ENCODE results near the gene FUT7. TPM values are rescaled to one million over a fixed set of nuclear protein-coding genes. Genes with fewer than 3 reads are reported as not detected.

FUT7 gene
- total RNA-seq, 4 donors from 2014 or later, result 0.32 to 0.83 TPM; not detected in 2

DNA sequence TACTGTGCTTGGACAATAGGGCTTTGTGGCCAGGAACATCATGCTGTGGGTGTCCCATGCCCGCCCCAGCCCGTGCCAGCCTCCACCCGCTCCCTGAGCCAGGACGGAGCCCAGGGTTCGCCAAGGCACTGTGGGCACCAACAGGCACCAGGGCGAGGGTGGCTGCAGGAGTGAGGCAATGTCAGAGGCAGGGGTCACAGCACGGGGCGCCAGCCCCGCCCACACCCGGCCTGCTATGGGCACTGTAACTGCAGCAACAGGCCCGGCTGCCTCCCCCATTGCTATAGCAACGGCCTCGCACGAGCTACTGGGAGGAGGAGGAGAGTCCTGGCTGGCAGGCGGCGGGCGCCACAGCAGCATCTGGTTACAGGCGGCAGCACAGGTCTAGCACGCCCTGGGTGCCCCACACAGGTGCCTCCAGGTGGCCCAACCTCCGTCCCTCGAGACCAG lies 6.3 kb downstream of the FUT7 start:
- WGBS, result 67% methylated on average over 15 of the region's 21 CpGs
- no peaks in the 10 kb centered on the region for H3K9me3 ChIP-seq
- no peak overlapping the region for H3K4me3 ChIP-seq
- no peaks in the 10 kb centered on the region for H3K27me3 ChIP-seq
- H3K36me3 ChIP-seq, result peaks cover 0 to 21% (median 9%) of the 10 kb centered on the region in 4 donors
- peak overlapping the region in 1 of 4 donors; percentile 41 for H3K27ac ChIP-seq (replicated peaks in 1 of 4)
- peaks cover 24 to 46% (median 40%) of the 10 kb centered on the region in 4 donors for H3K4me1 ChIP-seq
- DNase-seq (ENCODE audit: extremely low spot score), result no peak
- intact Hi-C loops (cut with DNase I), result no loop called here
- TF ChIP-seq, protein P1, sequence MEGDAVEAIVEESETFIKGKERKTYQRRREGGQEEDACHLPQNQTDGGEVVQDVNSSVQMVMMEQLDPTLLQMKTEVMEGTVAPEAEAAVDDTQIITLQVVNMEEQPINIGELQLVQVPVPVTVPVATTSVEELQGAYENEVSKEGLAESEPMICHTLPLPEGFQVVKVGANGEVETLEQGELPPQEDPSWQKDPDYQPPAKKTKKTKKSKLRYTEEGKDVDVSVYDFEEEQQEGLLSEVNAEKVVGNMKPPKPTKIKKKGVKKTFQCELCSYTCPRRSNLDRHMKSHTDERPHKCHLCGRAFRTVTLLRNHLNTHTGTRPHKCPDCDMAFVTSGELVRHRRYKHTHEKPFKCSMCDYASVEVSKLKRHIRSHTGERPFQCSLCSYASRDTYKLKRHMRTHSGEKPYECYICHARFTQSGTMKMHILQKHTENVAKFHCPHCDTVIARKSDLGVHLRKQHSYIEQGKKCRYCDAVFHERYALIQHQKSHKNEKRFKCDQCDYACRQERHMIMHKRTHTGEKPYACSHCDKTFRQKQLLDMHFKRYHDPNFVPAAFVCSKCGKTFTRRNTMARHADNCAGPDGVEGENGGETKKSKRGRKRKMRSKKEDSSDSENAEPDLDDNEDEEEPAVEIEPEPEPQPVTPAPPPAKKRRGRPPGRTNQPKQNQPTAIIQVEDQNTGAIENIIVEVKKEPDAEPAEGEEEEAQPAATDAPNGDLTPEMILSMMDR (IDR thresholded peaks at IDR 0.05), result no peak
- no peak for TF ChIP-seq POLR2AphosphoS5 (IDR thresholded peaks at IDR 0.05)
- TF ChIP-seq EP300 (IDR thresholded peaks at IDR 0.05), result no peak
- TF ChIP-seq POLR2A (IDR thresholded peaks at IDR 0.05; ENCODE audit: low read depth), result no peak

DNA sequence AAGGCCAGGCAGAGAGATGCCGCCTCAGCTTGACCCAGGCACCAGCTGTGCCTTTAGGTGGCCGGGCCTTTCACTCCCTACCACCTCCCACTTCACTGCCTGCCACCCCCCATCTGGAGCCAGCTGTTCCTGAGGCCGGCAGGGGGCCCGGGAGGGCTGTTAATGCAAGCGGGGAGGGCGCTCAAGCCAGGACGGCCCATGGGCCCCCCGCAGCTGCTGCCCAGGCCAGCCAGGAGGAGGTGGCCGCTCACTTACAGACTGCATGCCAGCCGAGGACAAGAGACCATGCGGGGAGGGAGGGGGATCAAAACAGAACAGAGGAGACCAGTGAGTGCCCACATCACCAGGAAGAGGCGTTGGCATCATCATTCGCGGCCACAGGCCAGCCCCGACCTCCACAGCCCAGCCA lies 8.3 kb downstream of the FUT7 start:
- Histone ChIP-seq H3K27ac (replicated peaks in 1 of 4) (no peak overlapping the region), H3K36me3 (peaks cover 0 to 37% (median 25%) of the 10 kb centered on the region in 4 donors), H3K4me1 (peaks cover 17 to 34% (median 26%) of the 10 kb centered on the region in 4 donors), H3K9me3 (no peaks in the 10 kb centered on the region), H3K4me3 (no peak overlapping the region), H3K27me3 (no peaks in the 10 kb centered on the region)
- 79% methylated on average over 4 of the region's 15 CpGs for WGBS
- TF ChIP-seq EP300 (IDR thresholded peaks at IDR 0.05), result no peak
- no peak for TF ChIP-seq POLR2A (IDR thresholded peaks at IDR 0.05; ENCODE audit: low read depth)
- TF ChIP-seq, protein P1 (IDR thresholded peaks at IDR 0.05), result no peak
- no peak for TF ChIP-seq POLR2AphosphoS5 (IDR thresholded peaks at IDR 0.05)
- intact Hi-C loops (cut with DNase I), result no loop called here
- DNase-seq (ENCODE audit: extremely low spot score), result no peak

DNA sequence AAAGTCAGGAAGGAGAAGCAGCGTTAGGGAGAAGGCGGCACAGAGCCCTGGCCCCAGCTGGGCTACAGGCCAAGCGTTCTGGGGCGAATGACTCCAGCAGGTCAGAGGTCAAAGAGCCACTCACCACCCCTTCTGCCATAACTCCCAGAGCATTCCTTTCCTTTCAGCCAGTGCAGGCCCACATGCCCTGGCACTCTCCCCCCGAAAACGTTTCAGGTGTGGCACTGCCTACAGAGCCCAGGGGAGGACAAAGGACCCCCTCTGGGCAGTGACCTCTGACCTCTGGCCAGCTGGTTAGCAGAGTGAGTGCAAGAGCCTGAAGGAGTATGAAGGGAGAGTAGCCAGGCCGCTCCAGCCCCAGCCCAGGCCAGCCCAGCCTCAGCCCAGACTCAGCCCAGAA lies 8.7 kb downstream of the FUT7 start:
- TF ChIP-seq POLR2AphosphoS5 (IDR thresholded peaks at IDR 0.05) (no peak), EP300 (IDR thresholded peaks at IDR 0.05) (no peak), POLR2A (IDR thresholded peaks at IDR 0.05; ENCODE audit: low read depth) (no peak)
- TF ChIP-seq, protein P1 (IDR thresholded peaks at IDR 0.05), result no peak
- DNase-seq (ENCODE audit: extremely low spot score), result no peak
- WGBS, result 88% methylated on average over 6 of the region's 7 CpGs
- H3K27me3 ChIP-seq, result no peaks in the 10 kb centered on the region
- no peak overlapping the region for H3K27ac ChIP-seq (replicated peaks in 1 of 4)
- intact Hi-C loops (cut with DNase I), result no loop called here
- H3K36me3 ChIP-seq, result peaks cover 0 to 37% (median 27%) of the 10 kb centered on the region in 4 donors
- no peak overlapping the region for H3K4me3 ChIP-seq
- H3K9me3 ChIP-seq, result no peaks in the 10 kb centered on the region
- peaks cover 14 to 30% (median 23%) of the 10 kb centered on the region in 4 donors for H3K4me1 ChIP-seq

DNA sequence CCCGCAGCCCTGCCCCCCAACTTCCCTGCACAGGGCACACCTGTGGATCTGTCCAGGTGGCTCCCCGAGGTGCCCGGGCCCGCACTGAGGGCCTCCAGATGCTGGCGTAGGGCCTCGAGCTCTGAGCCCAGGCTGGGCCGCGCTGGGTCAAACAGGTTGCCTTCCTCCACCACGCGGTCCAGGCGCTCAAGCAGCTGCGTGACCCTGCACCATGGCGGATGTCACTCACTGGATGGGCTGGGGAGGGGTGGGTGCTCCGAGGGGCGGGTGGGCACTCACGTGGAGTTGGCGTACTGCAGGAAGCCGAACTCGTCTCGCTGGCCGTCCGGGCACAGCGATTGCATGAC lies 9.3 kb downstream of the FUT7 start:
- Histone ChIP-seq H3K36me3 (peaks cover 0 to 41% (median 32%) of the 10 kb centered on the region in 4 donors), H3K27me3 (no peaks in the 10 kb centered on the region), H3K27ac (replicated peaks in 1 of 4) (no peak overlapping the region), H3K9me3 (no peaks in the 10 kb centered on the region), H3K4me1 (peaks cover 14 to 30% (median 22%) of the 10 kb centered on the region in 4 donors), H3K4me3 (no peak overlapping the region)
- intact Hi-C loops (cut with DNase I), result no loop called here
- WGBS, result 92% methylated on average over 8 of the region's 23 CpGs
- TF ChIP-seq POLR2A (IDR thresholded peaks at IDR 0.05; ENCODE audit: low read depth), result no peak
- DNase-seq (ENCODE audit: extremely low spot score), result no peak

DNA sequence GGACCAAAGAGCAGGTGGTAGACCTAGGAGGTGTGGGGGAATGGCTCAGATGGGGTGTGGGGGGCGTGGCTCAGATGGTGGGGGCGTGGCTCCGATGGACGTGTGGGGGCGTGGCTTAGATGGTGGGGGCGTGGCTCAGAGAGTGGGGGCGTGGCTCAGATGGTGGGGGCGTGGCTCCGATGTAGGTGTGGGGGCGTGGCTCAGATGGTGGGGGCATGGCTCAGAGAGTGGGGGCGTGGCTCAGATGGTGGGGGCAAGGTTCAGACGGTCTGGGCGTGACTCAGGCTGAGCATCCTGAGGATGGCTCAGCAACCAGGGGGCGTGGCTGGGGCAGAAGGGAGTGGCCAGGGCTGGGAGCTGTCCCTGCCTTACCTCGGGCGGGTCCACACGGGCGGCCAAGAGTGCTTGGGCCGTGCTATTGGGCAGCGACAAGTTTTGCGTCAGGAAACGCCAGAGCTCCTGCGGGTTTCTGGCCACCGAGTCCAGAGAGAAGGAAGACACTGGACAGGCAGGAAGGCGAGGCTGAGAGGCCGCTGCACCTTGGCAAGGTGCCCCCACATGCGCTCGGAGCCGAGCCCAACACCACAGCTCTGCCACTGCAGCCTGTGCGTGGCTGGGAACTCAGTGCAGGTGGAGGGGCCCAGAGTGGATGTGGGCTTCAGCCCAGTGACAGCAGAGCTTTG lies 9.8 kb downstream of the FUT7 start:
- DNase-seq (ENCODE audit: extremely low spot score), result no peak
- Histone ChIP-seq H3K4me3 (no peak overlapping the region), H3K27me3 (no peaks in the 10 kb centered on the region), H3K4me1 (peaks cover 8 to 24% (median 17%) of the 10 kb centered on the region in 4 donors), H3K36me3 (peaks cover 3 to 47% (median 38%) of the 10 kb centered on the region in 4 donors), H3K27ac (replicated peaks in 1 of 4) (no peak overlapping the region), H3K9me3 (no peaks in the 10 kb centered on the region)
- WGBS, result 77% methylated on average over 17 of the region's 30 CpGs
- TF ChIP-seq, protein P1 (IDR thresholded peaks at IDR 0.05), result no peak
- TF ChIP-seq POLR2A (IDR thresholded peaks at IDR 0.05; ENCODE audit: low read depth), result no peak
- no peak for TF ChIP-seq POLR2AphosphoS5 (IDR thresholded peaks at IDR 0.05)
- TF ChIP-seq EP300 (IDR thresholded peaks at IDR 0.05), result no peak
- intact Hi-C loops (cut with DNase I), result no loop called here

All from esophagus muscularis mucosa (tissue), 4 donors.